VCaP (cell line): ENCODE measurements around the gene PLA2G6.

ENCODE experiments used
- H3K27ac ChIP-seq: fragments of 450-650 bp; 2 replicates; pipeline ENCODE4 v1.5.1; 2017
- CTCF ChIP-seq: fragments of 450-650 bp; conservative IDR thresholded peaks from 2 replicates; pipeline ENCODE4 v1.5.1; 2017; ENCODE audit warnings: mild to moderate bottlenecking, moderate library complexity

The PLA2G6 gene

GRCh38 chr22:38136607-38137006 lies 45.0 kb downstream of the PLA2G6 start:
- TF ChIP-seq CTCF: no peak
- H3K27ac ChIP-seq: no peak overlapping the region

- H3K27ac ChIP-seq: no peak overlapping the region
- no peak for TF ChIP-seq CTCF
These were observed 46.4 kb downstream of the PLA2G6 start for GRCh38 chr22:38135133-38135706.

- no peak overlapping the region for H3K27ac ChIP-seq
- no peak for TF ChIP-seq CTCF
These were observed 48.3 kb downstream of the PLA2G6 start for GRCh38 chr22:38133331-38133730.

- H3K27ac ChIP-seq: no peak overlapping the region
- no peak for TF ChIP-seq CTCF
These were observed 48.8 kb downstream of the PLA2G6 start for GRCh38 chr22:38132794-38133193.

GRCh38 chr22:38132136-38132535 lies 49.5 kb downstream of the PLA2G6 start:
- H3K27ac ChIP-seq: no peak overlapping the region
- TF ChIP-seq CTCF: no peak

- no peak overlapping the region for H3K27ac ChIP-seq
- TF ChIP-seq CTCF: no peak
These were observed 50.2 kb downstream of the PLA2G6 start for GRCh38 chr22:38131399-38131798.

- no peak for TF ChIP-seq CTCF
- H3K27ac ChIP-seq: no peak overlapping the region
These were observed 51.8 kb downstream of the PLA2G6 start for GRCh38 chr22:38129856-38130255.
